Embryonic facial prominence (tissue), 1 donor: ENCODE results near the gene LMF1.

Experiments used
- DNase-seq: peaks from one replicate; pipeline ENCODE4 v3.0.0-alpha.2; 2016; ENCODE audit errors: extremely low spot score

Gene LMF1

DNA sequence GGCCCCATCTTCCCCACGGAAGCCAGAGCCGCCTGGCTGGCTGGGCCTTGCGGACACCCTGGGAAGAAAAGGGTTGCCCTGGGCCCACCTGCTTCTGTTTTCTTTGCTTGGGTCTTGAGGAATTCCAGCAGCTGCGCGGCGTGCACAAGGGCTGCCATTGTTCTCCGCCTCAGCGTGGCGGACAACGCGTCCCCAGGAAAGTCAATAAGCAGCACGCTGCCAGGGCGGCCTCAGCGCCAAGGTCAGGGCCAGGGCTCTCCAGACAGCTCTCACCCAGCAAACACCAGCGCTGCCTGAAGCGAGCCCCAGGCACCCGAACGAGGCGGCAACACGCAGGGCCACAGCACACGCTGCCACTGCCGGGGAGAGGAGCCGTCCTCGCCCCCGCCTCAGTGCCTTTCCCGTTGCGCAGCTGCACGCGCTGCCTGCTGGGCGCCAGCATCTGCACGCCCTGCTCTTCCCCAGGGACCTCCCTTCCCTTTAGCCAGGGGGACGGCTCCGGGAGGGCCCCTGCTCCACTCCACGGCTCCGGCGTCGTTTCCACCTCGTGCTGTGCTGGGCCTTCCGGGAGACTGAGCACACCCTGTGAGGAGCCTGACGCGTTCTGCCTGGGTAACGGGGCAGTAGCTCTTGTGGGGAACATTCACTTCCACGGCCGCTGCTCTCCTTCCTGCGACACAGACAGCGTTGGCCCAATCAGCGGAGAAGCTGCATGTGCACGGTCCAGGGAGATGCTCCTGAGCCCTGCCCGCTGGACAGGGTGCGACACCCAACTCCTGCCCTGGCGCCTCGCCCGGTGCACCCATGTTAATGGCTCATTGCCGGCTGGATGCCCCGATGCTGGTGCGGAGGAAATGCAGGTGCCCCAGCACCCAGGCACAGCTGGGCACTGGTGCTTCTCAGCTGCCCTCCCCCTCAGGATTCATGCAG is 57.8 kb downstream of the LMF1 start:
- DNase-seq = no peak

DNA sequence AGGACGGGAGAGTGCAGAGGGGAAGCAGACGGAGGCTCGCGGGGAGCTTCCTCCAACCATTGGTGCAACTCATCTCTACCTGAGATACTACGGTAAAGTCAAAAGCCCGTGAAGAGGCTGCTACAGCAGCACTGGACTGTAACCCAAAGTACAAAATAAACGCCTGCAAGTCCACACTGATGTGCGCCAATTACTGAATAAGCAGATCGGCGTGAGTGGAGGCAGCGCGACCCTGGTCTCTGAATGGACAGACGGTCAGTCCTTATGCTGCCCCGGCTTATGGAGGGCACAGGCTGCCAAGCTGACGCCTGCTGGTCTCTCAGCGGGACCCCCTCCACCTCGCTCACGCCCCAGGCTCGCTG is 58.5 kb downstream of the LMF1 start:
- no peak for DNase-seq

GRCh38 chr16:911604-912321 is 59.0 kb downstream of the LMF1 start:
- DNase-seq = no peak

- no peak for DNase-seq
Observed at GRCh38 chr16:911101-911500, 59.7 kb downstream of the LMF1 start.

GRCh38 chr16:910181-910580 is 60.6 kb downstream of the LMF1 start:
- no peak for DNase-seq

GRCh38 chr16:909281-910000 is 61.3 kb downstream of the LMF1 start:
- no peak for DNase-seq

GRCh38 chr16:908526-909155 is 62.1 kb downstream of the LMF1 start:
- DNase-seq = no peak

DNA sequence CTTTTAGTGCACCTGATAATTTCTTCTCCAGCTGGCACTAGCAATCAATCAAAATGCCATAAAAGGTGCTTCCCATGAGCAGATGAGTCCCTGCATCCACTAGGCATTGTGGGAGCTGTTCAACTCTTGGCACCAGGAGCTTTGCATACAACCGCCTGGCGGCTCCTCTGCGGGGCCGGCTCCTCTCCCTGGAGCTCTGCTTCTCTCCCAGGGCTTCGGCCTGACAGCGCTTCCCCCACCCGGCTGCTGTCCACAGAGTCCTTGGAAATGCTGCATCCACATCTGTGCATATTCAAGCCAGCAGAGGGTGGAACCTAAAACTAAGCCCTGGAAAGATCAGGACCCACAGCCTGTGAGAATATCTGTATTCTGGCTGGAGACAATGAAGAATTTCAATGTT is 62.9 kb downstream of the LMF1 start:
- DNase-seq = no peak

- no peak for DNase-seq
Observed at GRCh38 chr16:907361-907760, 63.4 kb downstream of the LMF1 start.

DNA sequence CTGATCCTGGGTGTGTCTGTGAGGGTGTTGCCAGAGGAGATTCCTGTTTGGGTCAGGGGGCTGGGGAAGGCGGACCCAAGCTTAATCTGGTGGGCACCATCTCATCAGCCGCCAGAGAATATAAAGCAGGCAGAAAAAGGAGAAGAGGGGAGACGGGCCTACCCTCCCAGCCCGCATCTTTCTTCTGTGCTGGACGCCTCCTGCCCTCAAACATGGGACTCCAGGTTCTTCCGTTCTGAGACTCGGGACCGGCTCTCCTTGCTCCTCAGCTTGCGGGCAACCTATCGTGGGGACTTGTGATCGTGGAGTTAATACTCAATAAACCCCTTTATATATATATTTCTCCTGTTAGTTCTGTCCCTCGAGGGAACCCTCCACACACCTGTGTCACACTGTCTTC is 64.5 kb downstream of the LMF1 start:
- DNase-seq = no peak

GRCh38 chr16:901715-902601 is 68.8 kb downstream of the LMF1 start:
- no peak for DNase-seq

GRCh38 chr16:901149-901548 is 69.6 kb downstream of the LMF1 start:
- no peak for DNase-seq

GRCh38 chr16:900211-900610 is 70.6 kb downstream of the LMF1 start:
- no peak for DNase-seq

DNA sequence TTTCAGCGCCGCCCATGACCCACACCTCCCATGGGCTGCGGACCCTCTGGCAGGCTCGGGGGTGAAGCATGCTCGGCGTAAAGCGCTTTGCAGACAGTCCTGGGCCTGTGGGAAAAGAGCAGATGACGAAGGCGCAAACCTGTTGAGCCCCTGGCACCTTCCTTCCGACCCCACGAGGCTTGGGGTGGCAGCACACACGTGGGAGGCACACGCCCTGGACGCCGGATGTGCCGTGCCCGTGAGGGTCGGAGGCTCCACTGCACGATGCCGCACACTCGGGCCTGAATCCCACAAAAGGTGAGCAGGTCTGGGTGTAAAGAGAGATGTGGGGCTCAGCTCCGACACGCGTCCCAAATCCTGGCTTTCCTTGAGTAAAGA is 71.1 kb downstream of the LMF1 start:
- DNase-seq = no peak

DNA sequence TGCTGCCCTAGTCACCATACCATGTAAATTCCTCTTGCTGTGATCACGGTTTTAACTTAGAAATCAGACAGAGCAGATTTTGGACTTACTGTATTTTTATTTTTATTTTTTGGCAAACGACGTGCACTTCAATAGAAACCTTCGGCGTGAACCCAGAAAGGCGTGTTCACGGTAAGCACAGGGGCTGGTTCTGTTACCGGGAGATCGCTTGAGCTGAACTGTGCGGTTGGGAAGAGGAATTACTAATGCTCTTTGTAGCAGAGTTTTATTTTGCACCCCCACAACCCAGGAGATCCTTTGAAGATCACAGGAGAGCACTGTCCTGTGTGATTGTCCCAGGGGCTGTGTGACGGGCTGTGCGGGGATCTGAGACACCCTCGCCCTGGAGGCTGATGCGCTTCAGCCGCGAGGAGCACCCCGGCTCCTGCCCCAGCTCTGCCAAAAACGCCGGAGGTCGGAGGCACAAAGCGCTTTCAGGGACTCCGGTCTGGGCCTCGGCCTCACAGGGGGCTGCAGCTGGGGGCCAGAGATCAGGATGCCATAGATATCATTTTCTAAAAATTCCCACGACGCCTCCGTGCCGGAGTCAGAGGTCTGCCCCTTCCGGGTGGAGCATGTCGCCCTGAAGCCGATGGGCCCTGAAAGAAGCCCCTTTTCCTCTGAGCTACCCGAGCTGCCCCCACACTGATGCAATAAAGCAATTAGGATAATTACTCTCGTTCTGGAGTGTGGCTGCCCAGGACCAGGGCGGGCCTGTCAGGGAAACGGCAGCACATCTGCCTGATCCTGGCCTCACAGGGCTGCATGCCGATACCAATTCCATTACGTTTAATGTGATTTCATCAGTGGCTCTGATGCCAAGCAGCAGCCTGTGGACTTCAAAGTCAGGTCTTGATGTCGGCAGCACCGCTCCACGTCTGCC is 71.8 kb downstream of the LMF1 start:
- no peak for DNase-seq

DNA sequence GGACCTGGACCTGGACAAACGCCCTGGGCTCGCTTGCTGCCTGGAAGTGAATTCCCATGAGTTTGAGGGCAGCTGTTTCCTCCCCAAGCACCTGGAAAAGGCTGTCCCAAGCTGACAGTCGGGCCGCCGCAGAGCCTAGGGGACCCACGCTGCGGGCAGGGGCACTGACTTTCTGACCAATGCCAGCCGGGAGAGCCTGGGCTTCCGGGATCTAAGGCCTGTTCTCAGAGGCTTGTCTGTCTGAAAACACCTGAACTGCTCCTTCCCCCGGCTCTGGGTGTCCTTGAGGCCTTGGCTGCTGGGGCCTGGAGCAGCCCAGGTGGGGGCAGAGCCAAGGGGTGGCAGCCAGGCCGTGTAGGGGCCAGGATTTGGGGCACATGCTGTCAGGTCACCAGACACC is 72.6 kb downstream of the LMF1 start:
- no peak for DNase-seq

GRCh38 chr16:897701-898100 is 73.1 kb downstream of the LMF1 start:
- DNase-seq = no peak

DNA sequence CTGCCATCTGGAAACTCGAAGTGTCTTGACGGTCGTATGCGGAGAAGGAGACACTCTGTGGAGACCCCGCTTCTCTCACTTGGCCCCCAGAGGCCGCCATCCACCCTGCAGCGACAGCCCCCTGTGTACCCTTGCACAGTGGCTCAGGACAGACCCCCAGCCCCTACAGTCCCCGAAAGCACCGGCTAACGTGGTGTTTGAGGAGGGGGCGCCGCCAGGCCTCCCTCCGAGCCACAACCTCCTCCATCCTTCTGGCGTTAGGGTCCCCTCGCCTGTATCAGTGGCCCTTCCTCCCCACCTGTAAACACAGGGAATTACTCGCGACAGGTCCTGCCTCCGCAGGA is 73.6 kb downstream of the LMF1 start:
- DNase-seq = no peak

DNA sequence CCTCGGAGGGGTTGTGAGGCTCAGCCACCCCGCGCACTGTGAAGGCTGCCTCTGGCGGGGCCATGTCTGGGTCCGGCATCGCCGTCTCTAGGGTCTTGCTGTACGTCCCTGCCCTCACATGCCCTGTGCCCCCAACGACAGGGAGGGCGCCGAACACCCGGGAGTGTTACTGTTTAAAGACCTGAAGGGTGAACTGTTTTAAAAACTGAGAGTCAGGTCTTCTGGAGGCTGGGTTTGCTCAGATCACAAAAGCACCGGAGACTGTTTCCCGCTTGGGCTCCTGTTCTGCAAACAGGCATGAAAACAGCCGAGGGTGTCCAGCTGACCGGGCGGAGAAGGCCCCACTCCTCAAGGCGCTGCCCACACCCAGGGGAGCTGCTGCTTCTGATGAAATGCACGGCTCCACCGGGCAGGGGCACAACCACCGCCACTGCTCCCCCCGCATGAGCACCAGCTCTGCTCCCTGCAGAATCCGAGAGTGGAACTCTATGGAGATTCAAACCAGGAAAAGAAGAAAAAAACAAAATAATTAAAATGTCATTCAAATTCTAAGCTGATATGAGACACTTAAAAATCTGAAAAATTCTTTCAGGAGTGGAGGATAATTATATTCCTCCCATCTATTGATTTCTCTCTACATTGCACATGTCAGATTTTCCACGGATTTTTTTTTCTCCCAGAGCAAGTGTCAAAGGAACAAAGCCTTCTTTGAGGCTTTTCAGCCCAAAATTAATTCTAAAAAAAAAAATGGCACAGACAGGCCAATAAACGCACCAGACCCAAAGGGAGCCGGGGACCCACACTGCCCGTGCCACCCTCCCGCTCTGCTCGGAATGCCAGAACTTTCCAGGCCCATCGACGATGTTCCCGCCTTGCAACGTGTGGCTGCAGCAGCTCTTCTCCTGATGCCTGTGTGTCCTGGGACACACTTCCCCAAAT is 74.3 kb downstream of the LMF1 start:
- DNase-seq = no peak
